Sigmoid colon (tissue), 7 donors: Measurements from ENCODE around the gene TRMT2B. TPM values are rescaled to one million over a fixed set of nuclear protein-coding genes. Genes with fewer than 3 reads are reported as not detected.
"Not testable (repeated sequence)": the region's sequence is repeated elsewhere in the genome, so short reads cannot be mapped to it uniquely, and the experiment has no call there.

Source experiments
- DNase-seq: peaks from one replicate; pipeline ENCODE4 v3.0.0-alpha.2; 2019
- H3K27ac ChIP-seq, 4 donors: fragments of 200-600 bp; sonication (generic); one replicate each; pipeline ENCODE4 v1.5.1; 2016 to 2019; ENCODE audit warnings: mild to moderate bottlenecking in 1 of 4
- H3K27me3 ChIP-seq, 3 donors: fragments of 200-600 bp; sonication (generic); one replicate each; pipeline ENCODE4 v1.5.1; 2019; ENCODE audit warnings: mild to moderate bottlenecking in 1 of 3
- H3K36me3 ChIP-seq, 4 donors: fragments of 200-600 bp; sonication (generic); one replicate each; pipeline ENCODE4 v1.5.1; 2016 to 2019
- H3K4me1 ChIP-seq, 4 donors: fragments of 200-600 bp; sonication (generic); one replicate each; pipeline ENCODE4 v1.5.1; 2017 to 2019
- H3K4me3 ChIP-seq, 4 donors: fragments of 200-600 bp; sonication (generic); one replicate each; pipeline ENCODE4 v1.5.1; 2017 to 2019; ENCODE audit warnings: mild to moderate bottlenecking in 2 of 4, moderate library complexity in 1 of 4
- H3K9me3 ChIP-seq, 4 donors: fragments of 200-600 bp in 3 of 4; sonication (generic) in 3 of 4; one replicate each; pipeline versions ENCODE4 v1.5.1 to v1.6.1; 2013 to 2019
- EP300 ChIP-seq, 4 donors: sonication (generic); formaldehyde crosslinking; IDR thresholded peaks; one replicate each; pipeline ENCODE4 v1.6.1; 2017; ENCODE audit warnings: antibody characterized with exemption in 4 of 4
- POLR2A ChIP-seq, 2 donors: fragments of 450-650 bp; IDR thresholded peaks; one replicate each; pipeline ENCODE4 v1.6.1; 2016; ENCODE audit warnings: antibody characterized with exemption in 2 of 2, mild to moderate bottlenecking in 2 of 2, moderate library complexity in 2 of 2
- POLR2AphosphoS5 ChIP-seq, 4 donors: sonication (generic); formaldehyde crosslinking; IDR thresholded peaks; one replicate each; pipeline ENCODE4 v1.6.1; 2017; ENCODE audit warnings: antibody characterized with exemption in 4 of 4
- WGBS, 2 donors: extraction: QIAGEN DNeasy Blood & Tissue Kit; methylation state at CpG; one replicate each; pipeline ENCODE4 v1.1.7; 2013; 5-methylcytosine and 5-hydroxymethylcytosine counted together
- intact Hi-C: fragments of 100-400 bp; cut with DNase I; formaldehyde crosslinking; loops from one replicate; pipeline ENCODE4 v1.15.1; 2023
- polyA plus RNA-seq, 3 donors: library from polyadenylated mRNA; stranded (reverse); fragments of 200-250 nt; gene quantifications; one replicate each; pipeline ENCODE4 v1.2.3, GENCODE V29; 2013
- total RNA-seq, 4 donors: library from RNA; depleted of rRNA; stranded (reverse); fragments of >200 nt; gene quantifications; one replicate each; pipeline ENCODE4 v1.1.0, GENCODE V29; 2016
- TF ChIP-seq, protein P1 (sequence below), 4 experiments: fragments of 450-650 bp in 3 of 4; fragments of 200-600 bp in 1 of 4; IDR thresholded peaks; one replicate each; pipeline ENCODE4 v1.5.1; 2016 to 2019; ENCODE audit warnings: antibody characterized with exemption in 4 of 4, mild to moderate bottlenecking in 3 of 4, moderate library complexity in 2 of 4
- donor health status: healthy with polysubstance abuse.
- donor health status: Bipolar disorder and iron deficiency.
- donor health status: healthy.

The TRMT2B gene
- total and polyA plus RNA-seq, 7 donors, result 9.6 to 20.1 (median 13.9) TPM

DNA sequence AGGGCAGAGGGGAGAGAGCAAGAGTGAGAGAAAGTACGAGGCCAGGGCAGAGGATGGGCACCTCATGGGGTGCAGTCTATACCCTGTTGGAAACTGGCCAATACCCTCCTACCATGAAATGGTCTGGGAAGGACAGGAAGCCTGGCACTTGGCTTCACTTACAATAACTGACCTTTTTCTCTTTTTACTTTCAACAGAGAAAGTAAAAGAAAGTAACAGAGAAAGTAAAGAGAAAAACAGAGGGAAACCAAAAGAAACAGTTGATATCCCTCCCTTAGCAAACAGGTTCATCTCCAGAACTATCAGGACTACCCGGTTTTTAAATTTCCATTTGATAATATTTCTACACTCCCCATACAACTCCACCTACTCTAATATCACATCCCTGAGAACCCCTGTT, 61.8 kb downstream of the TRMT2B start:
- Histone ChIP-seq H3K27ac (no peak overlapping the region), H3K4me1 (no peaks in the 10 kb centered on the region), H3K9me3 (no peaks in the 10 kb centered on the region), H3K27me3 (no peaks in the 10 kb centered on the region), H3K36me3 (no peaks in the 10 kb centered on the region), H3K4me3 (no peak overlapping the region)
- no peak for TF ChIP-seq POLR2AphosphoS5 (IDR thresholded peaks at IDR 0.05)
- TF ChIP-seq POLR2A (IDR thresholded peaks at IDR 0.05), result no peak
- TF ChIP-seq EP300 (IDR thresholded peaks at IDR 0.05), result no peak
- TF ChIP-seq, protein P1, sequence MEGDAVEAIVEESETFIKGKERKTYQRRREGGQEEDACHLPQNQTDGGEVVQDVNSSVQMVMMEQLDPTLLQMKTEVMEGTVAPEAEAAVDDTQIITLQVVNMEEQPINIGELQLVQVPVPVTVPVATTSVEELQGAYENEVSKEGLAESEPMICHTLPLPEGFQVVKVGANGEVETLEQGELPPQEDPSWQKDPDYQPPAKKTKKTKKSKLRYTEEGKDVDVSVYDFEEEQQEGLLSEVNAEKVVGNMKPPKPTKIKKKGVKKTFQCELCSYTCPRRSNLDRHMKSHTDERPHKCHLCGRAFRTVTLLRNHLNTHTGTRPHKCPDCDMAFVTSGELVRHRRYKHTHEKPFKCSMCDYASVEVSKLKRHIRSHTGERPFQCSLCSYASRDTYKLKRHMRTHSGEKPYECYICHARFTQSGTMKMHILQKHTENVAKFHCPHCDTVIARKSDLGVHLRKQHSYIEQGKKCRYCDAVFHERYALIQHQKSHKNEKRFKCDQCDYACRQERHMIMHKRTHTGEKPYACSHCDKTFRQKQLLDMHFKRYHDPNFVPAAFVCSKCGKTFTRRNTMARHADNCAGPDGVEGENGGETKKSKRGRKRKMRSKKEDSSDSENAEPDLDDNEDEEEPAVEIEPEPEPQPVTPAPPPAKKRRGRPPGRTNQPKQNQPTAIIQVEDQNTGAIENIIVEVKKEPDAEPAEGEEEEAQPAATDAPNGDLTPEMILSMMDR (IDR thresholded peaks at IDR 0.05), result no peak
- intact Hi-C loops, result no loop called here
- 69 to 85% methylated on average over 2 of the region's 2 CpGs for WGBS, 2 donors
- DNase-seq, result no peak

DNA sequence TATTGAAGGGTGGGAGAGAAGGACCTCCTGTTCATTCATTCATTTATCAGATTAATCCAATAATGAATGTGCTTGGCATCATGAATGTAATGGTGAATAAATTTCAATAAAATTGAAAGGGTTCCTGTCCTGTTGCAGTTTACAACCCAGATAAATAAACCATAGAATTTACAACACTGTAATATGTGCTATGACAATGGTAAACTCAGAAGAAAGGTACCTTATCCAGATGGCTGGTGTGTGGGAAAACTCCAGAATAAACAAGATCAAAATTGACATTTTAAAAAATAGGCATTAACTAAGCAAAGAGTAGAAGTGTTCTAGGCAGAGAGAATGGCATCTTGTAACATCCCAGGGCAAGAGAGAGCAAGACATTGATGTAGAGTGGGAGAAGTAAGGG, 67.1 kb downstream of the TRMT2B start:
- no peaks in the 10 kb centered on the region for H3K9me3 ChIP-seq
- intact Hi-C loops, result no loop called here
- H3K27me3 ChIP-seq, result no peaks in the 10 kb centered on the region
- no peaks in the 10 kb centered on the region for H3K36me3 ChIP-seq
- DNase-seq, result no peak
- no peak for TF ChIP-seq POLR2AphosphoS5 (IDR thresholded peaks at IDR 0.05)
- no peak for TF ChIP-seq EP300 (IDR thresholded peaks at IDR 0.05)
- TF ChIP-seq, protein P1 (IDR thresholded peaks at IDR 0.05), result no peak
- TF ChIP-seq POLR2A (IDR thresholded peaks at IDR 0.05), result no peak
- H3K4me1 ChIP-seq, result no peaks in the 10 kb centered on the region
- H3K4me3 ChIP-seq, result no peak overlapping the region
- no peak overlapping the region for H3K27ac ChIP-seq

DNA sequence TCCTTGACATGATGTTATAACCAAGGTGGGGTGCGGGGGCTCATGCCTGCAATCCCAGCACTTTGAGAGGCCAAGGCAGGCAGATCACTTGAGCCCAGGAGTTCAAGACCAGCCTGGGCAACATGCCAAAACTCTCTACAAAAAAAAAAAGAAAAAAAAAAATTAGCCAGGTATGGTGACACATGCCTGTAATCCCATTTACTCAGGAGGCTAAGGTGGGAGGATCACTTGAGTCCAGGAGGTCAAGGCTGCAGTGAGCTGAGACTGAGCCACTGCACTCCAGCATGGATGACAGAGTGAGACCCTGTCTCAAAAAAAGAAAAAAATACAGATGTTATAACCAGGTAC, 70.4 kb downstream of the TRMT2B start:
- H3K4me3 ChIP-seq, H3K36me3 ChIP-seq, H3K27ac ChIP-seq, H3K27me3 ChIP-seq, intact Hi-C loops, DNase-seq, H3K4me1 ChIP-seq, H3K9me3 ChIP-seq: not testable (repeated sequence)
- 94 to 97% methylated on average over 1 of the region's 1 CpG for WGBS, 2 donors

DNA sequence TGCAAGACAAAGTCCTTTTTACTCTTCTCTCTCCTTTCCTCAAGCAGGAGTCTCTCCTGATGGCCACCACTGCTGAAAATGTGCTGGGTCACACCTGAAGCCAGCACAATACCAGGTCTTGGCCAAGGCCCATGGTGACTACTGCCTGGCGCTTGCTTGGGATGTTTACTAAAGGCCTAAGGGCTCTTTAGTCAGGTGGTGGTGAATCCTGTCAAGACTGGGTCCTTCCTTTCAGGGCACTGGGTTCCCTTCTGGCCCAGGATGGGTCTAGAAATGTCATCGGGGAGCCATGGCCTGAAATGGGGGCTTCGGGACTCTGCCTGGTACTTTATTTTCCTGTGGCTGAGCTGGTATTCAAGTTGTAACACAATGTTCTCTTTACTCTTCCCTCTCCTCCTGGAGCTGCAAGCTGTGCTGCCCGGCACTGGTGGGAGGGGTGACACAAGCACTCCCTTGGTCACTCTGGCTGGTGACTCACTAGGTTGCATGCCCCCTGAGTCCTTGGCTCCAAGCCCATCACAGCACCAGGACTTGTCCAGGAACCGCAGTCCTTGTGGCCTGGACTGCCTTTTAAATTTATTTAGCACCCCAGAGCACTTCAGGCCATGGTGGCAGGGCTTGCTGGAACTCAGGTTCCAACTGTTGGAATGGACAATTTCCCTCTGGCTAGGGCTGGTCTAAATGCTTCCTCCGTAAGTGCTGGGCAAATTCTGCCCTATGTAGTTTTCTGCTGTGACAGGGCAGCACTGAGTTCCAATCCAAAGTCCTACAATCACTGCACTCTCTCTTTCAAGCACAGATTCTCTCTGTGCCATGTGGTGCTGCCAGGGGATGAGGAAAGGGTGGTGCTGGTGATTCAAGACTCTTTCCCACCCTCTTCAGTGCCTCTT, 71.1 kb downstream of the TRMT2B start:
- H3K27me3 ChIP-seq, result no peaks in the 10 kb centered on the region
- no peaks in the 10 kb centered on the region for H3K4me1 ChIP-seq
- DNase-seq, result no peak
- H3K36me3 ChIP-seq, result no peaks in the 10 kb centered on the region
- H3K4me3 ChIP-seq, result no peak overlapping the region
- intact Hi-C loops, result no loop called here
- no peaks in the 10 kb centered on the region for H3K9me3 ChIP-seq
- WGBS, 2 donors, result 95 to 97% methylated on average over 6 of the region's 6 CpGs
- no peak overlapping the region for H3K27ac ChIP-seq
- TF ChIP-seq, protein P1 (IDR thresholded peaks at IDR 0.05), result no peak
- TF ChIP-seq POLR2AphosphoS5 (IDR thresholded peaks at IDR 0.05) (no peak), POLR2A (IDR thresholded peaks at IDR 0.05) (no peak), EP300 (IDR thresholded peaks at IDR 0.05) (no peak)

DNA sequence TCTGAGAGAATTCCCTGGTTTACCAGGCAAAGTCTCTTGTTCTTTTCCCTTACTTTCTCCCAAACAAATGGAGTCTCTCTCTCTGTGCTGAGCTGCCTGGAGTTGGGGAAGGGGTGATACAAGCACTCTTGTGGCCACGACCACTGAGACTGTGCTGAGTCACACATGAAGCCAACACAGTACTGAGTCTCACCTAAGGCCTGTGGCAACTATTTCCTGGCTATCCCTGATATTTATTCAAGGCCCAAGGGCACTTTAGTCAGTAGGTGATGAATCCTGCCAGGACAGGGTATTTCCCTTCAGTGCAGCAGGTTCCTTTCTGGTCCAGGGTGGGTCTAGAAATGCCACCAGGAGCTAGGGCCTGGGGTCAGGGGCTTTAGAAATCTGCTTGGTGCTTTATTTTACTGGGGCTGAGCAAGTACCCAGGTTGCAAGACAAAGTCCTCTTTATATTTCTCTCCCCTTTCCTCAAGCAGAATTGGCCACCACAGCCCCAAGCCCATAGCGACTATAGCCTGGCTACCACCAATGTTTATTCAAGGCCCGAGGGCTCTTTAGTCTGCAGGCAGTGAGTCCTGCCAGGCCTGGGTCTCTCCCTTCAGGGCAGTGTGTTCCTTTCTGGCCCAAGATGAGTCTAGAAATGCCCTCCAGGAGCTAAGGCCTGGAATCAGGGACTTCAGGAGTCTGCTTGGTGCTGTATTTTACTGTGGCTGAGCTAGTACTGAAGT, 71.9 kb downstream of the TRMT2B start:
- DNase-seq, result no peak
- 81 to 88% methylated on average over 3 of the region's 3 CpGs for WGBS, 2 donors
- H3K27ac ChIP-seq, result no peak overlapping the region
- H3K9me3 ChIP-seq, result no peaks in the 10 kb centered on the region
- H3K36me3 ChIP-seq, result no peaks in the 10 kb centered on the region
- TF ChIP-seq, protein P1 (IDR thresholded peaks at IDR 0.05), result no peak
- TF ChIP-seq POLR2A (IDR thresholded peaks at IDR 0.05) (no peak), POLR2AphosphoS5 (IDR thresholded peaks at IDR 0.05) (no peak), EP300 (IDR thresholded peaks at IDR 0.05) (no peak)
- no peaks in the 10 kb centered on the region for H3K27me3 ChIP-seq
- no peak overlapping the region for H3K4me3 ChIP-seq
- intact Hi-C loops, result no loop called here
- no peaks in the 10 kb centered on the region for H3K4me1 ChIP-seq
